ENCODE data around the gene R3HDM2. TPM values are rescaled to one million over a fixed set of nuclear protein-coding genes. Genes with fewer than 3 reads are reported as not detected.

The R3HDM2 gene
- total RNA-seq, 1 donor from 2014 or later: 49.0 TPM

GRCh38 chr12:57242691-57243454, 188.0 kb downstream of the R3HDM2 start:
- no peak for DNase-seq (ENCODE audit: low spot score)

- no peak for DNase-seq (ENCODE audit: low spot score)
These were observed 188.5 kb downstream of the R3HDM2 start for GRCh38 chr12:57242329-57242690.

- no peak for DNase-seq (ENCODE audit: low spot score)
These were observed 189.2 kb downstream of the R3HDM2 start for GRCh38 chr12:57241402-57242310.

- DNase-seq (ENCODE audit: low spot score): no peak
These were observed 189.9 kb downstream of the R3HDM2 start for GRCh38 chr12:57240926-57241401.

- DNase-seq (ENCODE audit: low spot score): no peak
These were observed 190.5 kb downstream of the R3HDM2 start for GRCh38 chr12:57240066-57240921.

GRCh38 chr12:57239587-57240065, 191.2 kb downstream of the R3HDM2 start:
- no peak for DNase-seq (ENCODE audit: low spot score)

- DNase-seq (ENCODE audit: low spot score): peak; percentile 97
These were observed 191.8 kb downstream of the R3HDM2 start for GRCh38 chr12:57238854-57239554.

GRCh38 chr12:57237932-57238853, 192.7 kb downstream of the R3HDM2 start:
- DNase-seq (ENCODE audit: low spot score): no peak

- DNase-seq (ENCODE audit: low spot score): no peak
These were observed 193.3 kb downstream of the R3HDM2 start for GRCh38 chr12:57237596-57237931.

GRCh38 chr12:57236925-57237595, 193.8 kb downstream of the R3HDM2 start:
- no peak for DNase-seq (ENCODE audit: low spot score)

GRCh38 chr12:57236201-57236924, 194.5 kb downstream of the R3HDM2 start:
- no peak for DNase-seq (ENCODE audit: low spot score)

GRCh38 chr12:57235728-57236131, 195.1 kb downstream of the R3HDM2 start:
- DNase-seq (ENCODE audit: low spot score): no peak

- no peak for DNase-seq (ENCODE audit: low spot score)
These were observed 195.7 kb downstream of the R3HDM2 start for GRCh38 chr12:57235017-57235727.

GRCh38 chr12:57234571-57235016, 196.2 kb downstream of the R3HDM2 start:
- no peak for DNase-seq (ENCODE audit: low spot score)

- no peak for DNase-seq (ENCODE audit: low spot score)
These were observed 196.6 kb downstream of the R3HDM2 start for GRCh38 chr12:57234233-57234570.

- DNase-seq (ENCODE audit: low spot score): no peak
These were observed 197.2 kb downstream of the R3HDM2 start for GRCh38 chr12:57233357-57234232.

Measured in mesenteric fat pad (tissue), 1 donor.